ENCODE results near the gene HOXB5.
A peak's percentile ranks its signal among the peaks of the same experiment; 100 is the strongest.

DNA sequence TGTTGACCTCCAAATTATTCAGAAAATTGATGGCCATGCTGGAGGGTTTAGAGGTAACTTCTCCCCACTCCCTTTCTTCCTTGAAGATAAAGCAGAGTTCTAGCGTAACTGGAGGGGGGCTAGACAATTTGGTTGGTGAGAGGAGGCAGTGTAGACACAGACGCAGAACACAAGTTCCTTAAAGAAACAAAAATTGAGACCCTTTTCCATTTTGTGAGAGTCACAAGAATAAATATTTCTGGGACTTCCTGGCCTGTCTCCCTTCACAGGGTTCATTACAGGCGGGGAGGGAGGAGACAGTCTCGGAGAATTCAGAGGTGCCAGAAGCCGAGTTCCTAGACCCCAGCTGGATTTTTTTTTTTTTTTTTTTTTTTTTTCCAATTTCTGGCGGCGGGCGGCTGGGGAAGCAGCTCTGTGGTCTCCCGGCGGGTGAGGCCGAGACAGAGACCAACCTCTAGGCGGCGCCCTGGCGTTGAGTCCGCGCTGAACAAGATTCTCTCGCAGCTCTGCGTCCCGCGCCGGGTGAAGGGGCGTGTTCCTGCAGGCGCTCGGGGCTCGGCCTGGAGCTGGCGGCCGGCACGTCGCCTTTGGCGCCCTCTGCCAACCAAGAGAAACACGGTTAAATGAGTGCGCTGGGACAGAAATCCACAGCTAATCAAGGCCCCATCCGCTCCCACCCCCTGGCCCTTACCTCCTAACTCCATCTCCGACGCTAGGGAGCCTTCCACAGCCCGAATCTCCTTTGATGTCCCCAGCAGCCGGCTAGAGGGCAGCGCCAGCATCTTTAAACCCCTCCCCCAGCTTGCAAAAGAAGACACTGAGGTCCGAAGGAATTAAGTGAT is 42.8 kb upstream of the HOXB5 start:
- TF ChIP-seq CTCF (IDR thresholded peaks at IDR 0.05; ENCODE audit: low read depth, low read length), result peak; percentile 73
- TF ChIP-seq EZH2phosphoT487 (IDR thresholded peaks at IDR 0.05; ENCODE audit: low read depth), result no peak
